Activated CD4-positive, alpha-beta T cell treated with anti-CD3 and anti-CD28 coated beads, Interleukin-2, amount 50 U/mL, for 24 hours (primary cell): ENCODE data around the gene MARK4.

ENCODE experiments used
- DNase-seq, 2 donors: peaks; one replicate each; pipeline ENCODE4 v3.0.0-alpha.2; 2020; ENCODE audit warnings: low read depth in 1 of 2, low spot score in 1 of 2

The MARK4 gene

GRCh38 chr19:45271098-45271734 is 20.1 kb downstream of the MARK4 start:
- no peak for DNase-seq

- DNase-seq, result no peak
Observed at GRCh38 chr19:45271735-45272108, 20.7 kb downstream of the MARK4 start.

- no peak for DNase-seq
Observed at GRCh38 chr19:45273521-45273855, 22.4 kb downstream of the MARK4 start.

- no peak for DNase-seq
Observed at GRCh38 chr19:45275370-45275971, 24.4 kb downstream of the MARK4 start.

GRCh38 chr19:45276284-45276687 is 25.2 kb downstream of the MARK4 start:
- no peak for DNase-seq

GRCh38 chr19:45278087-45278486 is 27.0 kb downstream of the MARK4 start:
- DNase-seq, result no peak

GRCh38 chr19:45279587-45280192 is 28.6 kb downstream of the MARK4 start:
- DNase-seq, result no peak

- no peak for DNase-seq
Observed at GRCh38 chr19:45280471-45280961, 29.4 kb downstream of the MARK4 start.

- DNase-seq, result no peak
Observed at GRCh38 chr19:45283443-45284033, 32.5 kb downstream of the MARK4 start.

GRCh38 chr19:45290381-45290931 is 39.4 kb downstream of the MARK4 start:
- DNase-seq, result no peak

- no peak for DNase-seq
Observed at GRCh38 chr19:45291834-45292233, 40.8 kb downstream of the MARK4 start.

- DNase-seq, result no peak
Observed at GRCh38 chr19:45293682-45294081, 42.6 kb downstream of the MARK4 start.

GRCh38 chr19:45294291-45295029 is 43.4 kb downstream of the MARK4 start:
- DNase-seq, result no peak

- DNase-seq, result no peak
Observed at GRCh38 chr19:45295873-45296272, 44.8 kb downstream of the MARK4 start.

GRCh38 chr19:45296355-45296754 is 45.3 kb downstream of the MARK4 start:
- no peak for DNase-seq

GRCh38 chr19:45297674-45298073 is 46.6 kb downstream of the MARK4 start:
- DNase-seq, result no peak

GRCh38 chr19:45298264-45298663 is 47.2 kb downstream of the MARK4 start:
- DNase-seq, result no peak

- no peak for DNase-seq
Observed at GRCh38 chr19:45299719-45300118, 48.6 kb downstream of the MARK4 start.

- DNase-seq, result no peak
Observed at GRCh38 chr19:45302416-45302815, 51.3 kb downstream of the MARK4 start.

GRCh38 chr19:45303269-45304060 is 52.4 kb downstream of the MARK4 start:
- no peak for DNase-seq
